NCI-H510A treated with DMSO at 0.1 percent for 48 hours (cell line): ENCODE data around the gene EDN2.

Experiments used
- DNase-seq: peaks from one replicate; lab custom pipeline; 2025; lab: John Stamatoyannopoulos, UW

EDN2 gene

DNA sequence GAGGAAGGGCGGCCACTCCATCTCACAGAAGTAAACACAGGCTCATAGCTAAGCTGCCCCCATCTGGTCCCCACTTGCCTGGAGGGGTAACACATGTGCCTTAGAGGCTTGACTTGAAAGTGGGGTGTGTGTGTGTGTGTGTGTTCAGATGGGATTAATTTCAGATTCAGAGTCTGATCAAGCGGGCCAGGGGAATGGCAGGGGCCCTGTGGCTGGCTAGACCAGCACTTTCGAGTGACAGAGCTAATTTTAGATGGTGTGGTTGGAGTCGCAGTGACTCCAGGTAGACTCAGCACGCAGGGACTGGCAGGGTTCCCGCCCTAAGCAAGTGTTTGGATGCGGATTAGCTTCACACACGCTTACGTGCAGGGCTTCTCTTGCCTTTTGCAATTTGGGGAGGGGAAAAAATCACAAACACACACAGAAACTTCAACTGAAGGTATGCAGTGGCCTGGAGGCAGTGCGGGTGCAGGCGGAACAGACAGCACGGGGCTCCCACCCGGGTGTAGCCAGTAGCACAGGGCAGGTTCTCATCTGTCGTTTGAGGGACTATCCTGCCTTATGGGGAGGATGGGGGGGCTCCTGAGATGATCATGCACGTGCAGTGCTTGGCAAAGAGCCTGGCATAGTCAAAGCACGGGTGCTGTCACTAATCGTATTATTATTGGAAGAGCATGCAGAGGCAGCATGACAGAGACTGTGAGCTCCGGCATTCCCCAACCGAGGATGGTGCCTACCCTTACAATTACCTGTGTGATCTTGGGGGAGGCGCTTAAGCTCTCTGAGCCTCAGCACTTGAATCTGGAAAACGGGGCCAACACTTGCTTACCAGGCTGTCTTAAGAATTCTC, 1.3 kb downstream of the EDN2 start:
- no peak for DNase-seq

- DNase-seq = peak; percentile 91
Measured at GRCh38 chr1:41482001-41482765, 2.3 kb downstream of the EDN2 start.

GRCh38 chr1:41481109-41481775, 3.2 kb downstream of the EDN2 start:
- DNase-seq = peak; percentile 95

DNA sequence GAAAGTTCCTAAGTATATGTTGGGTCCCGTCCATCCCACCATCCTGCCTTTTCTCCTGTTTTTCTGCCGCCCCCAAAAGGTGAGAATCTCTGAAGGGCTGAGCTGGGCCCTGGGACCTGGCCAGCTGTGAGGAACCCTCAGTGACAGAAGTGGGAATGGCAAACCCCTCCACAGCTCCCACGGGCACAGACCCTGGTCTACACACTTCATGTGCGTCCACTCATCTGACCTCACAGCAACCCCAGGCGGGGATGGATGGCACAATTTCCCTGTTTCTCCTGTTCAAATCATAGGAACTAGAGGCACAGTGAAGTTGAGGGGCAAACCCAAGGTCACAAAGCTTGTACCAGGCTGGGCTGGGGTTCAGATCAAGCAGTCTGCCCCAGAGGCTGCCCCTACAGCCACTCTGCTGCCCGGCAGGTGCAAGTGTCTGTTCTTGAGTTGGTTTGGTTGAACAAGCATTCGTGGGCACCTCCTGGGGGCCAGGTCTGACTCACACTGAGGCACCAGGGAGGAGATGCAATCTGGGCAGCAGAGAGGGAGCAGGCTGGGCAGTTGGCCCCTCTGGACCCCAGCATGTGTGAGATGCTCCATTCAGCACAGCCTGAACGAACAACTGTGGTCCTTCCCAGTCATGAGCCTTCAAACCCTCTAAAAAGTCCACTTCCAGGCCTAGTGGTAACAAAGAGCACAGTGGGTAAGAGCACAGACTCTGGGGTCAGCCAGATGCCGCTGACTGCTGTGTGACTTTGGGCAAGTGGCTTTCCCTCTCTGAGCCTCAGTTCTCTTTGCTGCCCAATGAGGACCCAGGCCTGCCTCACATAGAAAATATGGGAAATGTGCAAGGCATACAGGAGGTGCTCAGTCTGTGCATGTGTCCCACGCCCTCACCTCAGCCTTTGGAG, 4.0 kb downstream of the EDN2 start:
- no peak for DNase-seq

GRCh38 chr1:41479808-41480160, 4.7 kb downstream of the EDN2 start:
- DNase-seq = no peak

- no peak for DNase-seq
Measured at GRCh38 chr1:41479000-41479807, 5.3 kb downstream of the EDN2 start.

- no peak for DNase-seq
Measured at GRCh38 chr1:41478118-41478748, 6.2 kb downstream of the EDN2 start.

- DNase-seq = peak; percentile 82
Measured at GRCh38 chr1:41476807-41477361, 7.6 kb downstream of the EDN2 start.

DNA sequence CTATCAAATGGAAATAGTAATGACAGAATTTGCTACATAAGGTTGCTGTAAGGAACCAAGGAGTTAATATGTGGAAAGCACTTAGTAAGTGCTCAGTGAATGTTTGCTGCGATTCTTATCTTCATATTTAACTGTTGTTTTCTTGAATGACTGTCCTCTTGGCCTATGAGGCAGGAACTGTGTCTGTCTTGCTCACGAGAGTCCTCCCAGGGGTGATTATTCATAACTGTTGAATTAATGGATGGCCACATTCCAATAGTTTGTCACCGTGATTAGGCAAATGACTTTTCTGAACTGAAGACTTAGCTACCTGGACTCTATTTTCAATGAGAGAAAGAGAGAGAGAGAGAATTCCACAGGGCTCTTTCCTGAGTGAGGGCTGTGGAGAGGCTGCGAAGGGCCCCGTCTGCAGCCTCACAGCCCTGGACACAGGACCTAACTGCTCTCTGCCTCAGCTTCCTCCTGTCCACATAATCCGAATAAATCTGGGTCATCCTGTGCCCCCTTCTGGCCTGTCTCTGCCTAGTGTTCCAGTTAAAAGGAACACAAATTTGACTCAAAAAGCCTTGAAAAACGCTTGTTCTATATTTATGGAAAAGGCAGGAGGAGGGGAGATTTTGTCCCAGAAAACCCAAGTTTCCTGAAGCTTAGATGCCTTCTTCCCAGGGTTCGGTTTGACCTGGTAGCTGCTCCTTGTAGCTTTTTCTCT, 8.5 kb downstream of the EDN2 start:
- DNase-seq = no peak

DNA sequence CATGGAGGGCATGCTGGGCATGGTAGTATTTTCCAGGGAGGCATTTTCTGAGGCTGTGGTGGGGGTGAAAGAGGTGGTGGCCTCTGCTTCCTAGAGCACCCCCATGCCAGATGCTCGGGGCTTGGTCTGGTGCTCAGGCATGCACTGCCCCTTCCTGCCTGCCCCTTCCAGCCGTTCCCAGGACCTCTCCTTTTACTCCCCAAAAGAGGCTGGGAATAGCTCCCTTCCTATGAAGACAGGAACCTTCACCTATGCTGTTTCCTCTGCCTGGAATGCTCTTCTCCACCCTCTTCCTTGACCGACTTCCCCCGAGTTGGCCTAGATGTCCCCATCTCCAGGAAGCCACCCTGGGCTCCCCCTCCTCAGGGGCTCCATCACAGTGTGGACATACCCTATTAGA, 9.1 kb downstream of the EDN2 start:
- DNase-seq = no peak

DNA sequence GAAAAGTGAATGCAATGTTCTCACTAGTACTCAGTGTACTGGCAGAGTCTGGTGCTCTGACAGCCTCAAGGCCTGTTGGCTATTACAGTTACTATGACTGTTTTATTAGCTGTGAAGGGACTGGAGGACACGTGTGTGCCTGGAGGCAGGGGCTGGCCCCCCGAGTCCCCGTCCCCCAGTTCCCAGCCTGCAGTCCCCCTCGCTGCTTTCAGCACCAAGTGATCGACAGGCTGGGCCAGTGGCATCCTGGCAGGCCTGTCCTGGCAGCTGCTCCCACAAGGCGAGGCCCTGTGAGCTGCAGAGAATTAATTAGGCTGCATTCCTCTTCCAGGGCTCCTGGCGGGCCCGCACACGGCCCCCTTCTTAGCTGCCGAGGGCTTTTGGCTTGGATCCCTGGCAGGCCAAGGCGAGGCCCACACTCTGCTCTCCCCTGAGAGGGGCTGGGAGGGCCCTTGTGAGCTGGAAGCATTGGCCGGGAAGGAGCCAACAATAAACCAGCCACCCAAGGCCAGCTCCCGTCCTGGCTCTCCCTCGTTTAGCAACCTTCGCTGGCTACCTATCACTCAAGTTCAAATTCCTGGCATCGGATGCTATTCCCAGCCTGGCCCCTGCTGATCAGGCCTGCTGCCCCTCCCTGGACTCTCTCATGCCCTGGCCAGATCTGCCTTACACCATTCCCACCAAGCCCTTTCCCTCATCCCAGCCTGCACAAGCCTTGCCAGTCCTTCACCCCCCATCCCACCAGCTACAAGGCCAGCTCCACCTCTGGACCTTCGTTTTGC, 9.8 kb downstream of the EDN2 start:
- no peak for DNase-seq

- DNase-seq = no peak
Measured at GRCh38 chr1:41473738-41474362, 10.6 kb downstream of the EDN2 start.

DNA sequence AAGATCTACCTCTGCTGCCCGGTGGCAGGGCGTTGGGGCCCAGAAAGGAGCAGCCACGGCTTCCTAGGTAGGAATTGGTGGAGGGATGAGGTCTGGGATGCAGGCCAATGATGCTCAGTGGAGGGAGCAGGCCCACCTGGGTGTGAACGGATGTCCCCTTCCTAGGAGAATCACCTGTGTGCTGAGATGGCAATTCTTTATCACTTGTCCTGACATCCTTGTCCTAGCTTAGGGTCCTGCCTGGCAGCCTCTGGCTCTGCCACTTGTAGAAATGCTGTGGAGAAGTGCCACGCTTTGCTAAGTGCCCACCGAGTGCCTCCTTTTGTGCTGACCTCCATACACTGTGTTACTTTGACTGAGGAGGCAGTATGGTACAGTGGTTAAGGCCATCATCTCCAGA, 12.8 kb downstream of the EDN2 start:
- DNase-seq = no peak

- DNase-seq = no peak
Measured at GRCh38 chr1:41469706-41470105, 14.8 kb downstream of the EDN2 start.

GRCh38 chr1:41468122-41468762, 16.2 kb downstream of the EDN2 start:
- DNase-seq = peak; percentile 87

- DNase-seq = peak; percentile 87
Measured at GRCh38 chr1:41467673-41468072, 16.8 kb downstream of the EDN2 start.

- peak; percentile 76 for DNase-seq
Measured at GRCh38 chr1:41466146-41466545, 18.3 kb downstream of the EDN2 start.

- no peak for DNase-seq
Measured at GRCh38 chr1:41465741-41466140, 18.7 kb downstream of the EDN2 start.
